Left renal pelvis (tissue), 4 donors: ENCODE data around the gene EXOC6B. TPM values are rescaled to one million over a fixed set of nuclear protein-coding genes. Genes with fewer than 3 reads are reported as not detected.
"Not testable (repeated sequence)": the region's sequence is repeated elsewhere in the genome, so short reads cannot be mapped to it uniquely, and the experiment has no call there.

Experiments used
- DNase-seq, 4 donors: peaks; one replicate each; pipeline ENCODE4 v3.0.0-alpha.2; 2013; ENCODE audit warnings: low read depth in 4 of 4, low spot score in 3 of 4
- polyA plus RNA-seq, 4 donors: library from polyadenylated mRNA; unstranded; fragments of 120-200 nt; gene quantifications; one replicate each; pipeline ENCODE4 v1.2.1, GENCODE V29; 2013; ENCODE audit not compliant: insufficient read length in 4 of 4

The EXOC6B gene
- polyA plus RNA-seq, 4 donors: 21.9 to 25.3 (median 24.0) TPM

- DNase-seq: no peak
Measured at GRCh38 chr2:72694715-72695496, 130.9 kb downstream of the EXOC6B start.

DNA sequence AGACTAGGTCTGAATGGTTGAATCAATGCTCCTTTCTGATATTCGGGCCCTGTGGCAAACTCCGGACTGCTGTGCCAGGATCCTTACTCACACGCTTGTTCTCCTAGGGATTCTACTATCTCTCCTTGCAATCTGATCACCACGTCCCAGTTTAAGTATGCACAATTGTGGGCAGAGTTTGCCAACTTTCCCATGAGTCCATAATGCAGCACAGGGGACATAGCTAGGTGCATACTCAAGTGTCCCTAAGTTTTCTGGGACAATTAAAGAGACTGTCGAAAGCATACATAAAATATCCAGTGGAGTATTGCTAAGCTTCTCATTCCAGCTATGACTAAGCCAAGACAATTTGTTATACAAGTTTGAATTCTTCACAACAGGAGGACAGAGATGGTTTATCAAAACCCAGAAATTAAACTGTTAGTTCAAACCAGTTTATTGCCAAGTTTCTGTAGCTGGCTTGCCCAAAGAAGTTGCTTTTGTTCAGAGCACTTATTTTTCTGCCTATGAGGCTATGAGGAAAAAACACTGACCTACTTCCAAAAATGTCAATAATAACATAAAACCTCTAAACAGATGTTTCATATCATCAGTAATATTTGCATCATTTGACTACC lies 136.1 kb downstream of the EXOC6B start:
- DNase-seq: no peak

DNA sequence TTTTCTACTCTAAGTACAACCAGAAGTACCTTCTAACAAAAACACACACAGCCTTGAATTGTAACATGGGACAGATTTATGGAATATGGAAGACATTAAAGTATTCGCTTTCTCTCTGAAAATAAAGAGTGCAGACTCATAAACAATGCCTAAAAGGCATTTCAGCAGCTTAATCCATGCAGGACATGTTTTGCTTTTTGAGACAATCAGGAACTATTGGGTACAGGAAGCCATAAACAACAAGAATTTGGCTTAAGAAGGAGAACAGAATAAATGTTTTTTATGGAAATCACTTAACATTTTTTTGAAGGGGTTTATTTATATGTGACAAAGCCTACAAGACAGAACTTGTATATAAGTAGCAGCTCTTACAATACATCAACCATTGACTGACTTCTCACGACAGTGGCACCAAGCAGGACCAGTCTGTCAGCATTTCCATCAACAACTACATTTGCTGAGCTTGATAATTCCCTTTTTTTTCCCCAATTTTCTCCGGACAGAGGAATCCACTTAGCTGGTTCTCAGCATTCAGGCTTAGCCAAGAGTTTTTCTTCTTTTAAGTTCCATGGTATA lies 140.1 kb downstream of the EXOC6B start:
- DNase-seq: no peak

GRCh38 chr2:72682061-72682460 lies 143.8 kb downstream of the EXOC6B start:
- no peak for DNase-seq

DNA sequence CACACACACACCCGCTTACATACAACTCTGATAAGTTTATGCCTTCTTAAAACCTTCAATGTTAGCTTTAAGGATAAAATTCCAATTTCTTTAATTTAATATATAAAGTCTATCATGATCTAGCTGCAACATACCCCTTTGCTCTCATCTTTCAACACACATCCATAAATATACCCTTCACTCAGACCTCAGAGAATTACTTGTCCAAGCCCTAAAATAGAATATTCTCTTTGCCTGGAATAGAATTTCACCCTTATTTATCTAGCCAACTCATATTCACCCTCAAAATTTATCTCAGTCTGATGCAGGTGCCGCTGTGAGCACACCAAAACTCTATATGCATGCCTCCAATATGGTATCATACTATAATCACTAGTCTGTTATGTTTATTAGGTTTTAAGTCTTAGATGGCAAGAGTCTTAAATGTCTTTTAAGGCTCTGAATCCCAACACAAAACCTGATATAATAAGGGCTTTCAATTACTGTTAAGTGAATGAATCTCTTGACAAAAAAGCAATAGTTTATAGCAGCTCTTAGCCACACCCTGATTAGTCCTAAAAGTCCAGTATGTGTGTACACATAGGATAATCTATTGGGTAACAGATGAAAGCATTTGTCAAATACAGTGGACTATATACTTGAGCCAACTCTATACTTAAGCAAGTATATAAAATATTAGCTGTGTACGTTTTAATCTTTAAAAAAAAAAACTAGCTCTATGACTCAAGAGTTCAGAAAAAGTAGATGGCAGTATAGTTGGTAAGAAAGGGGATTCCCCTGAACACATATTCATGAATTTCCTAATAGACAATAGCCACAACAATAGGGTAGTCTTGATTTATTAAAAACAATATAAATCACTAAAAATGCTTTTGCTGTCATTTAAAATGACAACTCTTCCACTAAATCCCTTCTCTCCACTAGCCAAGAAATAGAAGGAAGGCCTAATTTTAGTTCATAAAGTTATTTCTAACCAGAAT lies 144.5 kb downstream of the EXOC6B start:
- no peak for DNase-seq

DNA sequence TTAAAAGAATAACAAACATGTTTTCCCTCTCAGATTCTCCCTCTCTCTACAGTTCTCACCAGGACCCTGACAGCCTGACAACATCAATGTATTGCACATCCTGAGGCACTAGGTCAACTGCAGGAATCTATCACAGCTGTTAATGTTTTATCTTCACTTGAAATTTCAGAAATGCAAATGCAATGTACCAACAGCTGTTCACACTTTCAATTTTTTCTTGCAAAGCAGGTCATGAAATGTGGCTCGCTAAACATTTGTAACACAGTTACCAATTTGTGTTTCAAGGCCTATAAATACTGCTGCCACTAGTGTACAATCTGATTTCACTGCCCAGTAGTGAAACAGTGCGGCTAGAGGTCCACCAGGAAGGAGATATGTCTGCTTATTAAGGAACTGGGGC lies 147.8 kb downstream of the EXOC6B start:
- DNase-seq: no peak

GRCh38 chr2:72676341-72677025 lies 149.3 kb downstream of the EXOC6B start:
- no peak for DNase-seq

DNA sequence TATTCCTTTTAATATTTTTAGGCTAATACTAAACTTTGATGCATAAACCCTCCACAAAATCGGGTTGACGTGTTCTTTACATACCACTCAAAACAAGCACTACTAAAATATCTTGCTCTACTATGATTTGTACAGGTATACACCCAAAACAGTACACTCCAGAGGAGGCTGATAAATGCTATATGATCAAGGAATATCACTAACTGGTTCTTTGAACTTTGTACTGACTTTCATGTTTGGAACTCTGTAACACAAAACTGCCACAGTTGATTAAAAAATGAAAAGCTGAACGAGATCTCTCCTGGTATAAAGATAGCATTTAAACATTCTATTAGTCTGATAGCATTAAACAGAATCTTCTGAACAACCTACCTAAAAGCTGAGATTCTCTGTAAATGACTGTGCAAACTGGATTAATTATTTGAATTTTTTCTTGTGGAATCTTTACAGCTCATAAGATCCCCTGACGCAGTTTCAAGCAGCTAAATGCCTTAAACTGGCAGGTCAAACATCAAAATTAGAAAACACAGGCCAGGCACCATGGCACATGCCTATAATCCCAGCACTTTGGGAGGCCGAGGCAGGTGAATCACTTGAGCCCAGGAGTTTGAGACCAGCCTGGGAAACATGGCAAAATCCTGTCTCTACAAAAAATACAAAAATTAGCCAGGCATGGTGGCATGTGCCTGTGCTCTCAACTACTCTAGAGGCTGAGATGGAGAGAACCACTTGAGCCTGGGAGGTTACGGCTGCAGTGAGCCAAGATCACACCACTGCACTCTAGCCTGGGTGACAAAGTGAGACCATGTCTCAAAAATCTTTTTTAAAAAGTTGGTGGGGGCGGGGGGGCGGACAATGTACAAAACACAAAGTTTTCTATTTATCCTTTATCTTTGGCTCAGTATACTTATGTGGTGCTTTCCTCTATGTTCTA lies 150.6 kb downstream of the EXOC6B start:
- no peak for DNase-seq

- no peak for DNase-seq
Measured at GRCh38 chr2:72673279-72673678, 152.6 kb downstream of the EXOC6B start.

DNA sequence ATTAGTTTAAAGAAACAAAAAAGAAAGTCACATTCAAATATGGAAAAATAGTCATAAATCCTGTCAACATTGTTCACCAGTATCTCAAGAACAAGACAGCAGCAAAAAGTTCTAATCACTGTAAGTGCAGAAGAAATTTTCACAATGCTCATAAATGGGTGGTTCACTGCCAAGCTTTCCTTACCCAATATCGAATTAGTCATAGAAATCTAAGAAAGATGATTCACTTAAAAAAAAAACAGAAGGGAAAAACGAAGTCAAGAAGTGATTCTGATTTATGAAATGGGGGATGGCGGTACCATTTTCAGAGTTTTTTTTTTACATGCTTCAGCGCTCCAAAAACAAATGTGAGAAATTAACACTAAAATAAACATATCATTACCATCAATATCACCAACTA lies 156.7 kb downstream of the EXOC6B start:
- DNase-seq: no peak

DNA sequence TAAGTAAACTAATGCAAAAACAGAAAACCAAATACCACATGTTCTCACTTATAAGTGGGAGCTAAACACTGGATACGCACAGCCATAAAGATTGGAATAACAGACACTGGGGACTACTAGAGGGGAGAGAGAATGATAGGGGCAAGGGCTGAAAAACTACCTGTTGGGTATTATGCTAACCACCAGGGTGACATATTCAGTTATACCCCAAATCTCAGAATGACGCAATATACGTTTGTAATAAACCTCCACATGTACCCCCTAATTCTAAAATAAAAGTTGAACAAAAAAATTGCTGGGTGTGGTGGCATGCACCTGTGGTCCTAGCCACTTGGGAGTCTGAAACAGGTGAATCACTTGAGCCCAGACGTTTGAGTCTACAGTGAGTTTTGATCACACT lies 157.2 kb downstream of the EXOC6B start:
- no peak for DNase-seq

DNA sequence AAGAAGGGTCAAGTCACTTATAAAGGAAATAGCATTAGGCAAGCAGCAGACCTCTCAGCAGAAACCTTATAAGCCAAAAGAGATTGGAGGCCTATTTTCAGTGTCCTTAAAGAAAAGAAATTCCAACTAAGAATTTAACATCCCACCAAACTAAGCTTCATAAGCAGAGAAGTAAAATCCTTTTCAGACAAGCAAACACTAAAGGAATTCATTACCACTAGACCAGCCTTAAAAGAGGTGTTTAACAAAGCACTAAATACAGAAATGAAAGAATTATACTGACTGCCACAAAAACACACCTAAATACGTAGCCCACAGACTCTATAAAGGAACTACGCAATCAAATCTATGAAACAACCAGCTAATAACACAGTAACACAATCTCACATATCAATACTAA lies 160.4 kb downstream of the EXOC6B start:
- DNase-seq: no peak

DNA sequence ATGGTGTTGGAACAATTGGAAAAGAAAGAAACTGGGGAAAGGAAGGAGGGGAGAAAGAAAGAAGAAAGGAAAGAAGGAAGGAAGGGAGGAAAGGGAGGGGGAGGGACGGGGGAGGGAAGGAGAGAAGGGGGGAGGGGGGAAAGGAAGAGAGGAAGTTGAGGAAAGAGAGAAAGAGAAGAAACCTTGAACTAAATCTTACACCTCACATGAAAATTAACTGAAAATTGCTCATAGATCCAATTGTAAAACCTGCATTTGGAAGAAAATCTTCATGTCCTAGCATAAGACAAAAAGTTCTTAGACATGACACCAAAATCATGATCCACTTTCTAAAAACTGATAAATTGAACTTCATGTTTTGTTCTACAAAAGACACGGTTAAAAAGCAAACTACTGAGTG lies 163.8 kb downstream of the EXOC6B start:
- DNase-seq: no peak

GRCh38 chr2:72649810-72650209 lies 176.0 kb downstream of the EXOC6B start:
- no peak for DNase-seq

DNA sequence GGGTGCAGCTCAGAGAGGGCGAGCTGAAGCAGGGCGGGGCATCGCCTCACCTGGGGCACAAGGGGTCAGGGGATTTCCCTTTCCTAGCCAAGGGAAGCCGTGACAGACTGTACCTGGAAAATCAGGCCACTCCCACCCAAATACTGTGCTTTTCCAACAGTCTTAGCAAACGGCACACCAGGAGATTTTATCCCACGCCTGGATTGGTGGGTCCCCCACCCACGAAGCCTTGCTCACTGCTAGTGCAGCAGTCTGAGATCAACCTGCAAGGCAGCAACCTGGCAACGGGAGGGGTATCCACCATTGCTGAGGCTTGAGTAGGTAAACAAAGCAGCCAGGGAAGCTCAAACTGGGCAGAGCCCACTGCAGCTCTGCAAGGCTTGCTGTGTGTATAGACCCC lies 184.6 kb downstream of the EXOC6B start:
- not testable (repeated sequence) for DNase-seq

DNA sequence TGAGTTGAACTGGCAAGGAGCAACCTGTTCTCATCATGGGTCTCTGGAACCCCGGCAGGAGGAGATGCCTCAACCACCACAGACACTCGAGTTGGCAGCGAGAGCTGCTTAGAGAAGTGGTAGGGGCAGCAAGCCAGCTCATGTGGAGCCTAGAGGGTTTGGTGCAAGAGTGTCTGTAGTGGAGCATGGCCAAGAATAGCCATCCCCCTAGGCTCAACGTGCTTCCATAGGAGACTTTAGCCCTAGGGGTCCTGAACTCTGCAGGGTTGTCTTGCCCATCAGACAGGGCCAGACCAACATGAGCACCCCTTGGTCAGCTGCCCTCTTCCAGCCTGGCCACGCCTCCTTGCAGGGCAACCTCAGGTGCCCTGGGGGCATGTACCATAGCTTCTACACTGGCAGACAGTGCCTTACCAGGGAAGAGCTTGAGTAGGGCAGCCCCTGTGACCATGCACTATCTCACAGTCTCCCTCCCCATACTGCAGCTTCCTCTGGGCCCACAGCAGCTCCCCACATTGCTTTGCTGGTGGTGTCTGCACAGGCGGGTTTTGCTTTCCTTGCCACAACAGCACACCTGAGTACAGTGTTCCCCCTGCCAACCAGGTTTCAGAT lies 187.1 kb downstream of the EXOC6B start:
- DNase-seq: no peak

GRCh38 chr2:72636210-72636609 lies 189.6 kb downstream of the EXOC6B start:
- DNase-seq: no peak

DNA sequence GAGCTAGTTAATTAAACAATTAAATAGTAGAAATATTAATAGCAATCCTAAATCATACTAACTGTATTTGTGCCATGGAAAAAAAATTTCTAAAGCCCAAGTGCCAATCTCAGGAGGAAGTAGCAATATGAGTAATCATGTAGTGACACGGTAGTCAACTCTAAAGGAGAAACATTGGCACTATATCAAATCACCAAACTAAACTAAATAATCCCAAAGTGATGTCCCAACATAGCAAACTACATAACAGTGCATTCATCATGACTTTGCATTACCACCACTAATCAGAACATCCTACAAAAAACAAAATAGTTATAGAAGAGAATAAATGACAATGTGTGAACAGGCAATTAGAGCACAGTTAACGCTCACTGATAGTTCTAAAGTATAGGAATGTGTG lies 195.1 kb downstream of the EXOC6B start:
- no peak for DNase-seq

- no peak for DNase-seq
Measured at GRCh38 chr2:72629062-72629461, 196.8 kb downstream of the EXOC6B start.
